HEK293 (cell line): ENCODE results near the gene TLE5.

Experiments
- EGR2 ChIP-seq: fragments of 450-650 bp; formaldehyde crosslinking; IDR thresholded peaks from 2 replicates; pipeline ENCODE4 v1.5.1; 2016; ENCODE audit warnings: low read depth, missing biosample characterization, missing genetic modification characterization
- KLF8 ChIP-seq: fragments of 450-650 bp; formaldehyde crosslinking; IDR thresholded peaks from 2 replicates; pipeline ENCODE4 v1.5.1; 2016; ENCODE audit warnings: missing biosample characterization, missing genetic modification characterization
- SCRT2 ChIP-seq: fragments of 450-650 bp; formaldehyde crosslinking; IDR thresholded peaks from 2 replicates; pipeline ENCODE4 v1.5.1; 2016; ENCODE audit warnings: missing biosample characterization, missing genetic modification characterization
- WT1 ChIP-seq: fragments of 450-650 bp; formaldehyde crosslinking; IDR thresholded peaks from 2 replicates; pipeline ENCODE4 v1.5.1; 2016; ENCODE audit warnings: missing biosample characterization, missing genetic modification characterization
- ZBTB7A ChIP-seq: fragments of 450-650 bp; formaldehyde crosslinking; IDR thresholded peaks from 2 replicates; pipeline ENCODE4 v1.5.1; 2016; ENCODE audit warnings: low read depth, missing biosample characterization, missing genetic modification characterization
- ZFHX2 ChIP-seq: fragments of 450-650 bp; formaldehyde crosslinking; conservative IDR thresholded peaks from 2 replicates; pipeline ENCODE4 v1.5.1; 2016; ENCODE audit warnings: missing biosample characterization, missing genetic modification characterization
- ZIC2 ChIP-seq: fragments of 450-650 bp; formaldehyde crosslinking; IDR thresholded peaks from 2 replicates; pipeline ENCODE4 v1.5.1; 2016; ENCODE audit warnings: missing biosample characterization, missing genetic modification characterization
- ZNF114 ChIP-seq: fragments of 450-650 bp; formaldehyde crosslinking; IDR thresholded peaks from 2 replicates; pipeline ENCODE4 v1.5.0; 2017; ENCODE audit warnings: missing biosample characterization, missing genetic modification characterization
- ZNF121 ChIP-seq: fragments of 450-650 bp; formaldehyde crosslinking; IDR thresholded peaks from 2 replicates; pipeline ENCODE4 v1.5.1; 2016; ENCODE audit warnings: missing biosample characterization, missing genetic modification characterization
- ZNF140 ChIP-seq: fragments of 450-650 bp; formaldehyde crosslinking; IDR thresholded peaks from 2 replicates; pipeline ENCODE4 v1.5.1; 2016; ENCODE audit warnings: missing biosample characterization, missing genetic modification characterization
- ZNF157 ChIP-seq: fragments of 450-650 bp; formaldehyde crosslinking; IDR thresholded peaks from 2 replicates; pipeline ENCODE4 v1.5.1; 2016; ENCODE audit warnings: missing biosample characterization, missing genetic modification characterization
- ZNF169 ChIP-seq: fragments of 450-650 bp; formaldehyde crosslinking; IDR thresholded peaks from 2 replicates; pipeline ENCODE4 v1.5.1; 2016; ENCODE audit warnings: missing biosample characterization, missing genetic modification characterization
- ZNF175 ChIP-seq: fragments of 450-650 bp; formaldehyde crosslinking; IDR thresholded peaks from 2 replicates; pipeline ENCODE4 v1.5.1; 2016; ENCODE audit warnings: missing biosample characterization, missing genetic modification characterization
- ZNF19 ChIP-seq: fragments of 450-650 bp; formaldehyde crosslinking; IDR thresholded peaks from 2 replicates; pipeline ENCODE4; 2016; ENCODE audit warnings: missing biosample characterization, missing genetic modification characterization, low read depth
- ZNF223 ChIP-seq: fragments of 450-650 bp; formaldehyde crosslinking; IDR thresholded peaks from 2 replicates; pipeline ENCODE4 v1.5.1; 2016; ENCODE audit warnings: missing biosample characterization, missing genetic modification characterization
- ZNF510 ChIP-seq: fragments of 450-650 bp; formaldehyde crosslinking; IDR thresholded peaks from 2 replicates; pipeline ENCODE4 v1.5.1; 2018; ENCODE audit warnings: mild to moderate bottlenecking, missing genetic modification characterization, missing biosample characterization; ENCODE audit not compliant: insufficient replicate concordance
- ZNF561 ChIP-seq: fragments of 450-650 bp; IDR thresholded peaks from 2 replicates; pipeline ENCODE4 v1.5.1; 2018; ENCODE audit warnings: missing biosample characterization, missing genetic modification characterization, borderline replicate concordance
- ZNF610 ChIP-seq: fragments of 450-650 bp; formaldehyde crosslinking; IDR thresholded peaks from 2 replicates; pipeline ENCODE4 v1.5.1; 2016; ENCODE audit warnings: missing biosample characterization, missing genetic modification characterization, borderline replicate concordance
- ZNF660 ChIP-seq: fragments of 450-650 bp; IDR thresholded peaks from 2 replicates; pipeline ENCODE4 v1.5.1; 2018; ENCODE audit warnings: missing biosample characterization, mild to moderate bottlenecking, missing genetic modification characterization
- ZNF747 ChIP-seq: fragments of 450-650 bp; formaldehyde crosslinking; IDR thresholded peaks from 2 replicates; pipeline ENCODE4 v1.5.1; 2016; ENCODE audit warnings: missing biosample characterization, missing genetic modification characterization
- ZNF768 ChIP-seq: fragments of 450-650 bp; formaldehyde crosslinking; IDR thresholded peaks from 2 replicates; pipeline ENCODE4 v1.5.1; 2018; ENCODE audit warnings: missing biosample characterization, mild to moderate bottlenecking, missing genetic modification characterization
- ZNF777 ChIP-seq: fragments of 450-650 bp; formaldehyde crosslinking; IDR thresholded peaks from 2 replicates; pipeline ENCODE4 v1.5.1; 2017; ENCODE audit warnings: missing biosample characterization, missing genetic modification characterization, borderline replicate concordance
- ZXDB ChIP-seq: fragments of 450-650 bp; formaldehyde crosslinking; IDR thresholded peaks from 2 replicates; pipeline ENCODE4 v1.5.1; 2016; ENCODE audit warnings: missing biosample characterization, missing genetic modification characterization
- TF ChIP-seq, protein P1 (sequence below): fragments of 450-650 bp; formaldehyde crosslinking; optimal IDR thresholded peaks from 2 replicates; pipeline ENCODE3; 2016; ENCODE audit warnings: missing biosample characterization, mild to moderate bottlenecking, missing genetic modification characterization
- TF ChIP-seq, protein P2 (sequence below): fragments of 450-650 bp; formaldehyde crosslinking; IDR thresholded peaks from 2 replicates; pipeline ENCODE4 v1.5.1; 2016; ENCODE audit warnings: missing biosample characterization, missing genetic modification characterization
- TF ChIP-seq, protein P3 (sequence below): fragments of 450-650 bp; formaldehyde crosslinking; IDR thresholded peaks from 2 replicates; pipeline ENCODE4 v1.5.1; 2016; ENCODE audit warnings: missing biosample characterization, missing genetic modification characterization, borderline replicate concordance
- TF ChIP-seq, protein P4 (sequence below): fragments of 450-650 bp; formaldehyde crosslinking; IDR thresholded peaks from 2 replicates; pipeline ENCODE4 v1.5.1; 2016; ENCODE audit warnings: missing biosample characterization, missing genetic modification characterization
- TF ChIP-seq, protein P5 (sequence below): fragments of 450-650 bp; formaldehyde crosslinking; IDR thresholded peaks from 2 replicates; pipeline ENCODE4 v1.5.1; 2016; ENCODE audit warnings: missing biosample characterization, missing genetic modification characterization

Gene TLE5

DNA sequence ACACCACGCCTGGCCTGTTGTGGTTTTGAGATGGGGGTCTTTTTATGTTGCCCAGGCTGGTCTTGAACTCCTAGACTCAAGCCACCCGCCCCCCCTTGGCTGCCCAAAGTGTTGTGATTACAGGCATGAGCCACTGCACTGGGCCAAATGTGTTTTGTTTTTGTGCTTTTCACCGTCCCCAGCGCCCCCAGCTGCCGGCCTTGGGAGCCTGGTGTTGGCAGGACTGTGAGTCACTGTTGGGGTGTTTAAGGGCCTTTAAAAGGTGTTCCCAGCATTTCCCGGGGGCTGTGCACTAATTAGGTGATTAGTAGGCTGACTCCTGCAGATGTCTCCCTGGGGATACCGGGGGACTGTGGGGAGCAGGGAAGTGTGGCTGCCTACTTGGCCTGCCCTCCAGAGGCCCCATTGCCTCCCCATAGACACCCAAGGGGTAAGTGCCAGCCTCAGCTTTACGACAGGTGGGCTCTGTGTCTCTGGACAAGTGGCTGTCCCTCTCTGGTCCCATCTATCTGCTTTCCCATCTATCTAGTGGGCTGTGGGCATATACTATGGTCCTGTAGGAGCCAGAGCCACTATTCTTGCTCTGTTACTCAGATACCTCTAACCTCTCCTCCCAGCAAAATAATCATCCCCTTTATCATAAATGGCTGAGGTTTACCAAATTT is 11.8 kb upstream of the TLE5 start (continued):
- TF ChIP-seq ZIC2 (tag by site-specific recombination) (0 out of 2 replicates have a peak, but pooled peaks have one; percentile 19), ZXDB (tag by site-specific recombination) (no peak), ZNF747 (tag by site-specific recombination) (no peak), KLF8 (no peak), ZNF223 (no peak), ZNF175 (tag by site-specific recombination) (no peak), ZNF777 (tag by site-specific recombination) (no peak), EGR2 (peak; percentile 21; the same call in 1 of the 2 replicates), ZNF114 (tag by site-specific recombination) (no peak), ZNF660 (tag by site-specific recombination) (no peak), WT1 (tag by site-specific recombination) (no peak), ZNF19 (no peak), SCRT2 (tag by site-specific recombination) (peak; percentile 77), ZNF768 (0 out of 2 replicates have a peak, but pooled peaks have one; percentile 64), ZNF610 (tag by site-specific recombination) (no peak), ZFHX2 (tag by site-specific recombination) (peak; percentile 52), ZNF169 (tag by site-specific recombination) (no peak), ZBTB7A (tag by site-specific recombination) (no peak), ZNF510 (tag by site-specific recombination) (no peak), ZNF140 (no peak), ZNF561 (tag by site-specific recombination) (no peak), ZNF121 (tag by site-specific recombination) (no peak), ZNF157 (no peak)
- TF ChIP-seq, protein P1, sequence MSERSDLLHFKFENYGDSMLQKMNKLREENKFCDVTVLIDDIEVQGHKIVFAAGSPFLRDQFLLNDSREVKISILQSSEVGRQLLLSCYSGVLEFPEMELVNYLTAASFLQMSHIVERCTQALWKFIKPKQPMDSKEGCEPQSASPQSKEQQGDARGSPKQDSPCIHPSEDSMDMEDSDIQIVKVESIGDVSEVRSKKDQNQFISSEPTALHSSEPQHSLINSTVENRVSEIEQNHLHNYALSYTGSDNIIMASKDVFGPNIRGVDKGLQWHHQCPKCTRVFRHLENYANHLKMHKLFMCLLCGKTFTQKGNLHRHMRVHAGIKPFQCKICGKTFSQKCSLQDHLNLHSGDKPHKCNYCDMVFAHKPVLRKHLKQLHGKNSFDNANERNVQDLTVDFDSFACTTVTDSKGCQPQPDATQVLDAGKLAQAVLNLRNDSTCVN (tag by site-specific recombination): no peak
- TF ChIP-seq, protein P2, sequence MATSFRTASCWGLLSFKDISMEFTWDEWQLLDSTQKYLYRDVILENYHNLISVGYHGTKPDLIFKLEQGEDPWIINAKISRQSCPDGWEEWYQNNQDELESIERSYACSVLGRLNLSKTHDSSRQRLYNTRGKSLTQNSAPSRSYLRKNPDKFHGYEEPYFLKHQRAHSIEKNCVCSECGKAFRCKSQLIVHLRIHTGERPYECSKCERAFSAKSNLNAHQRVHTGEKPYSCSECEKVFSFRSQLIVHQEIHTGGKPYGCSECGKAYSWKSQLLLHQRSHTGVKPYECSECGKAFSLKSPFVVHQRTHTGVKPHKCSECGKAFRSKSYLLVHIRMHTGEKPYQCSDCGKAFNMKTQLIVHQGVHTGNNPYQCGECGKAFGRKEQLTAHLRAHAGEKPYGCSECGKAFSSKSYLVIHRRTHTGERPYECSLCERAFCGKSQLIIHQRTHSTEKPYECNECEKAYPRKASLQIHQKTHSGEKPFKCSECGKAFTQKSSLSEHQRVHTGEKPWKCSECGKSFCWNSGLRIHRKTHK (tag by site-specific recombination): no peak
- TF ChIP-seq, protein P3, sequence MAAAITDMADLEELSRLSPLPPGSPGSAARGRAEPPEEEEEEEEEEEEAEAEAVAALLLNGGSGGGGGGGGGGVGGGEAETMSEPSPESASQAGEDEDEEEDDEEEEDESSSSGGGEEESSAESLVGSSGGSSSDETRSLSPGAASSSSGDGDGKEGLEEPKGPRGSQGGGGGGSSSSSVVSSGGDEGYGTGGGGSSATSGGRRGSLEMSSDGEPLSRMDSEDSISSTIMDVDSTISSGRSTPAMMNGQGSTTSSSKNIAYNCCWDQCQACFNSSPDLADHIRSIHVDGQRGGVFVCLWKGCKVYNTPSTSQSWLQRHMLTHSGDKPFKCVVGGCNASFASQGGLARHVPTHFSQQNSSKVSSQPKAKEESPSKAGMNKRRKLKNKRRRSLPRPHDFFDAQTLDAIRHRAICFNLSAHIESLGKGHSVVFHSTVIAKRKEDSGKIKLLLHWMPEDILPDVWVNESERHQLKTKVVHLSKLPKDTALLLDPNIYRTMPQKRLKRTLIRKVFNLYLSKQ (tag by site-specific recombination): no peak
- TF ChIP-seq, protein P4, sequence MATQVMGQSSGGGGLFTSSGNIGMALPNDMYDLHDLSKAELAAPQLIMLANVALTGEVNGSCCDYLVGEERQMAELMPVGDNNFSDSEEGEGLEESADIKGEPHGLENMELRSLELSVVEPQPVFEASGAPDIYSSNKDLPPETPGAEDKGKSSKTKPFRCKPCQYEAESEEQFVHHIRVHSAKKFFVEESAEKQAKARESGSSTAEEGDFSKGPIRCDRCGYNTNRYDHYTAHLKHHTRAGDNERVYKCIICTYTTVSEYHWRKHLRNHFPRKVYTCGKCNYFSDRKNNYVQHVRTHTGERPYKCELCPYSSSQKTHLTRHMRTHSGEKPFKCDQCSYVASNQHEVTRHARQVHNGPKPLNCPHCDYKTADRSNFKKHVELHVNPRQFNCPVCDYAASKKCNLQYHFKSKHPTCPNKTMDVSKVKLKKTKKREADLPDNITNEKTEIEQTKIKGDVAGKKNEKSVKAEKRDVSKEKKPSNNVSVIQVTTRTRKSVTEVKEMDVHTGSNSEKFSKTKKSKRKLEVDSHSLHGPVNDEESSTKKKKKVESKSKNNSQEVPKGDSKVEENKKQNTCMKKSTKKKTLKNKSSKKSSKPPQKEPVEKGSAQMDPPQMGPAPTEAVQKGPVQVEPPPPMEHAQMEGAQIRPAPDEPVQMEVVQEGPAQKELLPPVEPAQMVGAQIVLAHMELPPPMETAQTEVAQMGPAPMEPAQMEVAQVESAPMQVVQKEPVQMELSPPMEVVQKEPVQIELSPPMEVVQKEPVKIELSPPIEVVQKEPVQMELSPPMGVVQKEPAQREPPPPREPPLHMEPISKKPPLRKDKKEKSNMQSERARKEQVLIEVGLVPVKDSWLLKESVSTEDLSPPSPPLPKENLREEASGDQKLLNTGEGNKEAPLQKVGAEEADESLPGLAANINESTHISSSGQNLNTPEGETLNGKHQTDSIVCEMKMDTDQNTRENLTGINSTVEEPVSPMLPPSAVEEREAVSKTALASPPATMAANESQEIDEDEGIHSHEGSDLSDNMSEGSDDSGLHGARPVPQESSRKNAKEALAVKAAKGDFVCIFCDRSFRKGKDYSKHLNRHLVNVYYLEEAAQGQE (tag by site-specific recombination): no peak
- TF ChIP-seq, protein P5, sequence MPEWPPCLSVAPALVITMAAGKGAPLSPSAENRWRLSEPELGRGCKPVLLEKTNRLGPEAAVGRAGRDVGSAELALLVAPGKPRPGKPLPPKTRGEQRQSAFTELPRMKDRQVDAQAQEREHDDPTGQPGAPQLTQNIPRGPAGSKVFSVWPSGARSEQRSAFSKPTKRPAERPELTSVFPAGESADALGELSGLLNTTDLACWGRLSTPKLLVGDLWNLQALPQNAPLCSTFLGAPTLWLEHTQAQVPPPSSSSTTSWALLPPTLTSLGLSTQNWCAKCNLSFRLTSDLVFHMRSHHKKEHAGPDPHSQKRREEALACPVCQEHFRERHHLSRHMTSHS: no peak
- TF ChIP-seq, all 188 proteins: peak for 6
